ENCODE results near the gene USP19. TPM values are rescaled to one million over a fixed set of nuclear protein-coding genes. Genes with fewer than 3 reads are reported as not detected.

USP19 gene
- total RNA-seq (2021; fragmentation: NEBNext Ultra II Directional; extraction: Animal tissue kit (Norgen Biotek cat#: 25700)) = 64.9 and 65.8 TPM in 2 replicates
- 46.4 and 59.2 TPM in 2 replicates for polyA plus RNA-seq (2011; rRNA removed)
- 54.8 TPM for polyA plus RNA-seq (2011; cell fraction: cytosol; rRNA removed)
- polyA plus RNA-seq (2011; cell fraction: nucleus; rRNA removed) = 176 TPM
- polyA plus RNA-seq (2012, experiment 1 of 2) = 34.4 to 50.4 TPM (median 45.8 TPM) in 4 replicates
- 46.4 TPM for polyA plus RNA-seq (2012, experiment 2 of 2)
- 21.8 TPM for polyA plus RNA-seq (2013, experiment 1 of 2)
- polyA plus RNA-seq (2013, experiment 2 of 2) = 20.5 TPM
- 121 and 123 TPM in 2 replicates for polyA minus RNA-seq (2011; rRNA and poly(A)+ RNA removed)
- 49.3 TPM for polyA minus RNA-seq (2011; cell fraction: cytosol; rRNA and poly(A)+ RNA removed)
- 43.4 TPM for polyA minus RNA-seq (2011; cell fraction: nucleus; rRNA and poly(A)+ RNA removed)
- long read RNA-seq, experiment 1, partial matches to known transcripts = 9 of 18 reads
- long read RNA-seq, experiment 1, other reads (novel, unspliced or antisense) = 9 of 18 reads
- long read RNA-seq, experiment 2, partial matches to known transcripts = 1 of 1 reads
- long read RNA-seq, experiment 2, other reads (novel, unspliced or antisense) = 0 of 1 reads

DNA sequence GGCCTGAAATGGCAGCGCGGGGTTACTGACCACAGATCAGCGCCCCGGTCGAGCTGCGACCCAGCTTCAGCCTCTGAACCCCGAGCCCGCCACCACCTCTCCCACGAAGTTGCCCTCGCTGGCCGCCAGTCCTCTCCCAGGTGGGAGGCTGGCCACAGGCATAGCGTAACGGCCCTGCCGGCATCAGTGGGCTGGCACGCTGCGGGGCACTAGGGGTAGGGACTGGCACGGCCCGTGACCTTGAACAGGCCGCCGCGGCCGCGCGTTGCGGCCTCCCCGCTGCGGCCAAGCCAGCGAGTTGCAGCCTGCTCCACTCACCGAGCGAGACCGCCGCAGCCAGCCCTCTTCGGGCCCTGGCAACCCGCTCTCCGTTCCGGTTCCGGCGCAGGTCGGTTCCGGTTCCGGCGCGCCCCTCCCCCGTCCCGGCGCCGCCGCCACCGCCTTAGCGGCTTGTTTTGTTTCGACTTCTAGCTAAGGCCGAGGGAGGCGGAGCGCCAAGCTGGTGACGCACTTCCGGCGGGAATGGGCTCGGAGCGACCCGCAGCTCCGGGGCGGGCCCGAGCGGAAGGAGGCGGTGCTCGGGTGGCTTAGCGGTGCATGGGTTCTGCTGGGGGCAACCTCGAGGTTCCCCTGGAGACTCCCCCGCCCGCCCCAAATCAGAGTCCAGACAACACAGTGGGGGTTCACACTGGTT is at the start of gene USP19:
Gene USP19 (minus strand): TSS at position 386 of the 694 bp plus-strand sequence. CDS start 1,678 bp downstream, outside the sequence.
- peak within 1 kb of the TSS; percentile 91 for H3K18ac ChIP-seq (ENCODE audit: extremely low read depth, low read length)
- no peak for FAIRE-seq
- H2BK15ac ChIP-seq (ENCODE audit: low read length) = peak within 1 kb of the TSS; percentile 81
- peaks cover 0 to 11% (median 6%) of the 10 kb centered on the region in 4 experiments; a peak in 5 of 7 replicates for H3K4me1 ChIP-seq (replicated peaks in 1 of 4; ENCODE audit: control insufficient read depth in 3 of 4, insufficient read depth in 4 of 4, low read length in 3 of 4)
- H3K56ac ChIP-seq (replicated peaks; ENCODE audit: insufficient read length, low read depth, low read length) = peak within 1 kb of the TSS; percentile 85
- ChIA-PET CTCF (ENCODE audit: partially characterized antibody) (interaction anchor here (0.6 to 4.4 kb wide), 15 partner anchors 10 to 411 kb away, joined by 3 to 20 read pairs (median 4); partner anchors contain the start of genes KLHDC8B, LAMB2, NDUFAF3 and QARS1), POLR2A (ENCODE audit: partially characterized antibody) (interaction anchor here (0.6 to 25.5 kb wide), 18 partner anchors 8 to 219 kb away, joined by 3 to 508 read pairs (median 5); partner anchors contain the start of genes IMPDH2, LAMB2, NDUFAF3 and P4HTM)
- peak within 1 kb of the TSS; percentile 19; the same call in 1 of the 2 replicates for H2BK12ac ChIP-seq (ENCODE audit: low read depth, low read length)
- peak within 1 kb of the TSS; percentile 92 to 99 for H3K4me2 ChIP-seq (ENCODE audit: insufficient read depth in 1 of 2, low read depth in 2 of 2, low read length in 2 of 2)
- H3K36me3 ChIP-seq (ENCODE audit: control insufficient read depth in 2 of 4, insufficient read depth in 4 of 4, low read length in 3 of 4) = peaks cover 15 to 51% (median 38%) of the 10 kb centered on the region in 4 experiments
- H4K20me1 ChIP-seq (replicated peaks in 1 of 2; ENCODE audit: control insufficient read depth in 1 of 2, insufficient read depth in 2 of 2, low read length in 2 of 2) = peaks cover 0 to 9% of the 10 kb centered on the region in 2 experiments
- peak within 1 kb of the TSS; percentile 78 for H3K27ac ChIP-seq (ENCODE audit: low read depth, low read length)
- H3K4me3 ChIP-seq (ENCODE audit: extremely low read depth in 1 of 4, insufficient read depth in 2 of 4, low read depth in 3 of 4, low read length in 4 of 4) = peak within 1 kb of the TSS; percentile 83 to 92 (median 86)
- H3K14ac ChIP-seq (ENCODE audit: insufficient read length) = no peak within 1 kb of the TSS
- H3K9ac ChIP-seq (replicated peaks in 1 of 4; ENCODE audit: extremely low read depth in 1 of 4, low read depth in 3 of 4, low read length in 3 of 4) = peak within 1 kb of the TSS; percentile 78 to 94 (median 89)
- whole genome bisulfite sequencing, 2 experiments (ENCODE audit: extremely low coverage in 1 of 2, insufficient coverage in 1 of 2, insufficient read length in 1 of 2, insufficient replicate concordance in 2 of 2, low coverage in 1 of 2, low lambda C conversion rate in 2 of 2, missing lambda C conversion rate in 1 of 2) = 3% methylated on average over 55 of the region's 70 CpGs; no CpG with 5 or more reads in 1 of the 2 experiments
- H2AFZ ChIP-seq (ENCODE audit: low read length) = no peak within 1 kb of the TSS
- 0 out of 2 replicates have a peak within 1 kb of the TSS, but pooled peaks have one; percentile 17 for H2AK5ac ChIP-seq (ENCODE audit: low read depth, low read length)
- H4K91ac ChIP-seq (replicated peaks; ENCODE audit: insufficient read length, low read length) = peak within 1 kb of the TSS; percentile 95
- no peaks in the 10 kb centered on the region for H3K9me3 ChIP-seq (ENCODE audit: insufficient read depth in 2 of 2, low read depth in 1 of 2, low read length in 1 of 2)
- H3K23me2 ChIP-seq (ENCODE audit: low read depth, low read length) = peaks cover 5% of the 10 kb centered on the region
- H2BK20ac ChIP-seq (ENCODE audit: low read length) = no peak within 1 kb of the TSS
- peak within 1 kb of the TSS; percentile 78 for H4K5ac ChIP-seq (ENCODE audit: insufficient read length, low read depth, low read length)
- DNase-seq (ENCODE audit: low read depth in 1 of 2, low spot score in 2 of 2) = peak; percentile 84 to 96
- peak within 1 kb of the TSS; percentile 87 for H3K4ac ChIP-seq (replicated peaks; ENCODE audit: insufficient read length, low read depth, low read length)
- H3K23ac ChIP-seq (ENCODE audit: insufficient read length) = no peak within 1 kb of the TSS
- H2BK5ac ChIP-seq (ENCODE audit: low read depth, low read length) = peak within 1 kb of the TSS; percentile 87
- H3K79me1 ChIP-seq (ENCODE audit: low read depth, low read length) = peaks cover 9% of the 10 kb centered on the region
- no peak within 1 kb of the TSS for H2BK120ac ChIP-seq (replicated peaks; ENCODE audit: low read depth, low read length)
- H4K8ac ChIP-seq (ENCODE audit: extremely low read depth, insufficient read depth, low read length) = peak within 1 kb of the TSS; percentile 97
- no peaks in the 10 kb centered on the region for H3K27me3 ChIP-seq (replicated peaks in 1 of 4; ENCODE audit: control insufficient read depth in 3 of 4, extremely low read depth in 1 of 4, insufficient read depth in 3 of 4, low read length in 3 of 4)
- peaks cover 0 to 10% of the 10 kb centered on the region in 2 experiments; a peak in 2 of 4 replicates for H3K79me2 ChIP-seq (ENCODE audit: control insufficient read depth in 1 of 2, insufficient read depth in 2 of 2, low read length in 2 of 2)
- TF ChIP-seq SUZ12 (IDR thresholded peaks at IDR 0.05; ENCODE audit: low read length) (no peak), TEAD4 (IDR thresholded peaks at IDR 0.05; ENCODE audit: low read depth, low read length) (no peak), HDAC6 (IDR thresholded peaks at IDR 0.05; ENCODE audit: low read depth, low read length) (no peak), RAD21 (IDR thresholded peaks at IDR 0.05 in 1 of 2, conservative IDR thresholded peaks at IDR 0.05 in 1 of 2; ENCODE audit: low read depth in 2 of 2, low read length in 2 of 2) (0 out of 4 replicates have a peak, but pooled peaks of 1 of the 2 experiments have one; percentile 2), EGR1 (IDR thresholded peaks at IDR 0.05; ENCODE audit: borderline replicate concordance, low read depth, low read length) (no peak), SP4 (IDR thresholded peaks at IDR 0.05; ENCODE audit: low read length) (no peak)
